Heart left ventricle (tissue), 16 donors: ENCODE data around the gene HTR6. TPM values are rescaled to one million over a fixed set of nuclear protein-coding genes. Genes with fewer than 3 reads are reported as not detected.

Source experiments
- ATAC-seq, 4 donors: fragments of 200-7000 bp; cut with Tn5 transposase; one replicate each; pipeline ENCODE4 v1.9.1; 2020 to 2022; ENCODE audit warnings: moderate library complexity in 4 of 4, mild to moderate bottlenecking in 3 of 4, moderate number of reproducible peaks in 1 of 4
- DNase-seq, 5 donors: peaks; one replicate each; pipeline ENCODE4 v3.0.0-alpha.2; 2020
- H3K27ac ChIP-seq, 12 donors: fragments of 200-600 bp; sonication (generic) in 4 of 12; one replicate each; pipeline versions ENCODE4 v1.5.0 to v1.8.0; 2016 to 2022; ENCODE audit warnings: mild to moderate bottlenecking in 2 of 12
- H3K27me3 ChIP-seq, 9 donors: fragments of 200-600 bp; sonication (generic) in 2 of 9; one replicate each; pipeline versions ENCODE4 v1.5.1 to v1.8.0; 2016 to 2022; ENCODE audit warnings: mild to moderate bottlenecking in 3 of 9
- H3K36me3 ChIP-seq, 9 donors: fragments of 200-600 bp; sonication (generic) in 2 of 9; one replicate each; pipeline versions ENCODE4 v1.5.0 to v1.8.0; 2018 to 2022; ENCODE audit warnings: mild to moderate bottlenecking in 2 of 9
- H3K4me1 ChIP-seq, 12 donors: fragments of 200-600 bp; sonication (generic) in 4 of 12; one replicate each; pipeline versions ENCODE4 v1.5.0 to v1.8.0; 2016 to 2022; ENCODE audit warnings: mild to moderate bottlenecking in 3 of 12
- H3K4me3 ChIP-seq, 12 donors: fragments of 200-600 bp; sonication (generic) in 4 of 12; one replicate each; pipeline versions ENCODE4 v1.5.0 to v1.8.0; 2017 to 2022; ENCODE audit warnings: mild to moderate bottlenecking in 9 of 12, moderate library complexity in 4 of 12
- H3K9me3 ChIP-seq, 12 donors: fragments of 200-600 bp; sonication (generic) in 4 of 12; one replicate each; pipeline versions ENCODE4 v1.5.0 to v1.8.0; 2016 to 2022; ENCODE audit warnings: mild to moderate bottlenecking in 1 of 12
- CTCF ChIP-seq, 12 donors: fragments of 200-600 bp; sonication (generic) in 4 of 12; IDR thresholded peaks; one replicate each; pipeline versions ENCODE4 v1.5.0 to v1.8.0; 2018 to 2022; ENCODE audit warnings: antibody characterized with exemption in 12 of 12, mild to moderate bottlenecking in 5 of 12
- POLR2A ChIP-seq, 2 donors: fragments of 450-650 bp; IDR thresholded peaks; one replicate each; pipeline ENCODE4 v1.6.1; 2017; ENCODE audit warnings: antibody characterized with exemption in 2 of 2, mild to moderate bottlenecking in 2 of 2, moderate library complexity in 2 of 2
- WGBS, 4 donors: extraction: QIAGEN DNeasy Blood & Tissue Kit in 2 of 4; methylation state at CpG; one replicate each; pipeline versions ENCODE4 v1.1.5 to v1.1.7; 2013 to 2018; 5-methylcytosine and 5-hydroxymethylcytosine counted together
- intact Hi-C, 10 donors: fragments of 100-400 bp; cut with DNase I; formaldehyde crosslinking; loops; one replicate each; pipeline versions ENCODE4 v1.11.1 to v1.14.2; 2022
- polyA plus RNA-seq, 2 donors: library from polyadenylated mRNA; stranded (reverse); fragments of 200-250 nt; gene quantifications; one replicate each; pipeline ENCODE4 v1.2.3, GENCODE V29; 2013
- total RNA-seq, 9 donors: library from RNA; depleted of rRNA in 2 of 9; stranded (reverse); fragments of >200 nt in 2 of 9; fragmentation: NEBNext Ultra II Directional in 3 of 9; extraction: Animal tissue kit (Norgen Biotek cat#: 25700) in 3 of 9; gene quantifications; one replicate each; pipeline versions ENCODE4 v1.1.0 to v1.2.4, GENCODE V29; 2016 to 2023
- donor health status: ischemic (EF 13 %, LVEDD 7.1; RV severe dilation, severe dysfunction).
- donor health status: healthy with polysubstance abuse.
- donor health status: DM: no; HTN: yes; CAD: no.
- donor health status: DM: no; HTN: no; CAD: no.
- donor health status: ischemic (EF 25% LVEDD 6.9; RV normal size, moderate dysfunction).
- donor health status: ischemic (EF 25% LVEDD 5.7; RV mildly dilated, moderate dysfunction).
- donor health status: healthy.
- donor health status: DM: yes; HTN: yes; CAD: no.
- donor health status: ischemic (EF 35%, LVEDD 5.7; RV mildly dilated, moderate dysfunction).
- donor health status: nonischemic (EF 11% LVEDD 7.7; RV severe dilation, severe dysfunction).
- donor health status: DM: yes; HTN: yes; CAD: no.
- donor health status: PGD.
- donor health status: ischemic (EF 29% LVEDD 5.4; RV normal size, mild dysfunction).
- donor health status: nonischemic (EF 23%, LVEDD 6.1; RV moderate dilation, normal function).

HTR6 gene
- total and polyA plus RNA-seq, 11 donors = not detected

- Histone ChIP-seq H3K4me1 (no peaks in the 10 kb centered on the region), H3K27me3 (no peaks in the 10 kb centered on the region), H3K4me3 (no peak overlapping the region), H3K36me3 (peaks cover 0 to 7% (median 0%) of the 10 kb centered on the region in 9 donors), H3K9me3 (no peaks in the 10 kb centered on the region), H3K27ac (no peak overlapping the region)
- no peak for ATAC-seq
- no peak for DNase-seq
- TF ChIP-seq POLR2A (IDR thresholded peaks at IDR 0.05) = no peak
- TF ChIP-seq CTCF (IDR thresholded peaks at IDR 0.05) = no peak
- 96 to 99% (median 97%) methylated on average over 4 of the region's 4 CpGs for WGBS, 4 donors
- intact Hi-C loops = no loop called here
These were observed 55.5 kb downstream of the HTR6 start for GRCh38 chr1:19720174-19720573.

GRCh38 chr1:19720973-19721372, 56.3 kb downstream of the HTR6 start:
- no peaks in the 10 kb centered on the region for H3K27me3 ChIP-seq
- no peak overlapping the region for H3K4me3 ChIP-seq
- ATAC-seq (no peak), DNase-seq (no peak)
- no peaks in the 10 kb centered on the region for H3K9me3 ChIP-seq
- intact Hi-C loops = no loop called here
- no peak overlapping the region for H3K27ac ChIP-seq
- no peaks in the 10 kb centered on the region for H3K4me1 ChIP-seq
- WGBS, 4 donors = 76 to 81% (median 79%) methylated on average over 4 of the region's 4 CpGs
- TF ChIP-seq POLR2A (IDR thresholded peaks at IDR 0.05) (no peak), CTCF (IDR thresholded peaks at IDR 0.05) (no peak)
- peaks cover 0 to 15% (median 0%) of the 10 kb centered on the region in 9 donors for H3K36me3 ChIP-seq

- Histone ChIP-seq H3K27me3 (no peaks in the 10 kb centered on the region), H3K4me1 (no peaks in the 10 kb centered on the region), H3K4me3 (no peak overlapping the region), H3K27ac (no peak overlapping the region), H3K36me3 (peaks cover 0 to 21% (median 6%) of the 10 kb centered on the region in 9 donors), H3K9me3 (no peaks in the 10 kb centered on the region)
- ATAC-seq (no peak), DNase-seq (no peak)
- TF ChIP-seq CTCF (IDR thresholded peaks at IDR 0.05) = no peak
- no peak for TF ChIP-seq POLR2A (IDR thresholded peaks at IDR 0.05)
- intact Hi-C loops = no loop called here
- WGBS, 4 donors = 61 to 72% (median 66%) methylated on average over 4 of the region's 4 CpGs
These were observed 59.2 kb downstream of the HTR6 start for GRCh38 chr1:19723874-19724273.

DNA sequence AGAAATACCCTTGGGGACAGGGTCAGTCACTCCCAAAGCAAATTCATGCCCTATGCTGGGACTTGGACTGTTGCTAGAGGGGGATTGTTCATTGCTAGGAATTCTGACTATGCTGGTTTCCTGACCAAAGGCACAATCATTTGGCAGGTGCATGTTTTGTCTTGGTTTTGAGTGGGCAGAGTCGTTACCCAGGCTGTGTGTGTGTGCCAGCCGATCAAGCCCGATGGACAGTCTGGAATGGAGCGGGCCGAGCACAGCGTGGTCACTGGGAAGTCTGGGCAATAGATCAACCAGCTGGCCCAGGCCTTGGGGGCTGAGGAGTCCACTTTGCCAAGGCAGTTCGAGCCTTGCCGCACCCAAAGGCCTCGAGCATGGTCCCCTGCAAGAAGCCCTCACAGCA, 60.9 kb downstream of the HTR6 start:
- Histone ChIP-seq H3K27ac (no peak overlapping the region), H3K27me3 (no peaks in the 10 kb centered on the region), H3K36me3 (peaks cover 0 to 24% (median 6%) of the 10 kb centered on the region in 9 donors), H3K9me3 (peaks cover 0 to 8% (median 0%) of the 10 kb centered on the region in 12 donors), H3K4me3 (no peak overlapping the region), H3K4me1 (no peaks in the 10 kb centered on the region)
- no peak for TF ChIP-seq CTCF (IDR thresholded peaks at IDR 0.05)
- TF ChIP-seq POLR2A (IDR thresholded peaks at IDR 0.05) = no peak
- ATAC-seq (no peak), DNase-seq (no peak)
- 86 to 98% (median 95%) methylated on average over 3 to 9 of the region's 9 CpGs for WGBS, 4 donors
- intact Hi-C loops = no loop called here
